ENCODE data around the gene CAPN1.

- TF ChIP-seq POLR2A (IDR thresholded peaks at IDR 0.05; ENCODE audit: extremely low read depth, insufficient read length) = no peak
- TF ChIP-seq, protein P1, sequence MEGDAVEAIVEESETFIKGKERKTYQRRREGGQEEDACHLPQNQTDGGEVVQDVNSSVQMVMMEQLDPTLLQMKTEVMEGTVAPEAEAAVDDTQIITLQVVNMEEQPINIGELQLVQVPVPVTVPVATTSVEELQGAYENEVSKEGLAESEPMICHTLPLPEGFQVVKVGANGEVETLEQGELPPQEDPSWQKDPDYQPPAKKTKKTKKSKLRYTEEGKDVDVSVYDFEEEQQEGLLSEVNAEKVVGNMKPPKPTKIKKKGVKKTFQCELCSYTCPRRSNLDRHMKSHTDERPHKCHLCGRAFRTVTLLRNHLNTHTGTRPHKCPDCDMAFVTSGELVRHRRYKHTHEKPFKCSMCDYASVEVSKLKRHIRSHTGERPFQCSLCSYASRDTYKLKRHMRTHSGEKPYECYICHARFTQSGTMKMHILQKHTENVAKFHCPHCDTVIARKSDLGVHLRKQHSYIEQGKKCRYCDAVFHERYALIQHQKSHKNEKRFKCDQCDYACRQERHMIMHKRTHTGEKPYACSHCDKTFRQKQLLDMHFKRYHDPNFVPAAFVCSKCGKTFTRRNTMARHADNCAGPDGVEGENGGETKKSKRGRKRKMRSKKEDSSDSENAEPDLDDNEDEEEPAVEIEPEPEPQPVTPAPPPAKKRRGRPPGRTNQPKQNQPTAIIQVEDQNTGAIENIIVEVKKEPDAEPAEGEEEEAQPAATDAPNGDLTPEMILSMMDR (IDR thresholded peaks at IDR 0.05; ENCODE audit: low read depth, low read length) = no peak
Observed at GRCh38 chr11:65211293-65212105, 29.8 kb downstream of the CAPN1 start.
